HCT116 (cell line): ENCODE measurements around the gene NR1H3. TPM values are rescaled to one million over a fixed set of nuclear protein-coding genes. Genes with fewer than 3 reads are reported as not detected.

Source experiments
- ATAC-seq: fragments of 200-7000 bp; cut with Tn5 transposase; 2 replicates; pipeline ENCODE4 v1.9.1; 2020; ENCODE audit warnings: mild to moderate bottlenecking, moderate library complexity
- BruUV-seq: library from RNA; stranded (reverse); fragments of 400-500 nt; replicated peaks from 2 replicates; lab custom pipeline; 2021; lab: Mats Ljungman, UMichigan
- CTCF ChIA-PET: fragments of 300-600 bp; sonication (Branson Sonifier 250); formaldehyde crosslinking; loops from one replicate; lab custom pipeline; 2021; ENCODE audit warnings: antibody characterized with exemption; lab: Charles Lee
- POLR2A ChIA-PET: fragments of 300-600, 350-600 bp; sonication (Branson Sonifier 250); formaldehyde crosslinking; loops from one replicate; lab custom pipeline; 2021; ENCODE audit warnings: antibody characterized with exemption; lab: Charles Lee
- RAD21 ChIA-PET, 2 experiments: fragments of 300-600 bp; sonication (Branson Sonifier 250); formaldehyde crosslinking; loops; one replicate each; lab custom pipeline; 2023; ENCODE audit warnings: low total read pairs in 2 of 2; ENCODE audit not compliant: uncharacterized antibody in 2 of 2, unreplicated experiment in 2 of 2, low non-redundant PET in 1 of 2; lab: Charles Lee
- DNase-seq: peaks from one replicate; pipeline ENCODE4 v3.0.0-alpha.2; 2010; ENCODE audit warnings: low read depth, low spot score
- H2AFZ ChIP-seq: fragments of 200-600 bp; shearing (Covaris generic), sonication (generic); 2 replicates; pipeline ENCODE4 v1.6.1; 2017; ENCODE audit warnings: low read depth, mixed run types, mixed read lengths, antibody characterized with exemption, low read length; ENCODE audit not compliant: poor library complexity, severe bottlenecking
- H3K27ac ChIP-seq: 2 replicates; pipeline ENCODE4 v1.5.1; 2012; ENCODE audit warnings: low read depth, low read length
- H3K27me3 ChIP-seq: fragments of 200-600 bp; sonication (generic); 2 replicates; pipeline ENCODE4 v1.6.1; 2016; ENCODE audit warnings: mixed run types, low read length, mixed read lengths; ENCODE audit not compliant: insufficient read depth
- H3K36me3 ChIP-seq, 2 experiments: fragments of 200-500 bp in 1 of 2; fragments of 200-600 bp in 1 of 2; sonication (Bioruptor generic) in 1 of 2; sonication (generic) in 1 of 2; 2 replicates each; pipeline versions ENCODE4 v1.5.1 to v1.6.1; 2014 to 2016; ENCODE audit warnings: low read length in 2 of 2, inconsistent platforms in 1 of 2, mixed read lengths in 1 of 2, mixed run types in 1 of 2; ENCODE audit not compliant: insufficient read depth in 2 of 2, control insufficient read depth in 1 of 2
- H3K4me1 ChIP-seq, 2 experiments: fragments of 200-600 bp in 1 of 2; sonication (generic) in 1 of 2; 2 replicates each; pipeline versions ENCODE4 v1.5.1 to v1.6.1; 2012 to 2017; ENCODE audit warnings: low read length in 2 of 2, inconsistent platforms in 1 of 2, mild to moderate bottlenecking in 1 of 2, mixed read lengths in 1 of 2, mixed run types in 1 of 2, moderate library complexity in 1 of 2; ENCODE audit not compliant: insufficient read depth in 2 of 2, control insufficient read depth in 1 of 2
- H3K4me2 ChIP-seq: fragments of 200-600 bp; sonication (generic); 2 replicates; pipeline ENCODE4 v1.6.1; 2017; ENCODE audit warnings: mixed run types, low read length, mixed read lengths
- H3K4me3 ChIP-seq, 2 experiments: fragments of 200-600 bp in 1 of 2; sonication (generic) in 1 of 2; replicated peaks in 1 of 2; 2 replicates each; pipeline ENCODE4 v1.5.1; 2011 to 2016; ENCODE audit warnings: low read length in 2 of 2, control low read depth in 1 of 2, low read depth in 1 of 2, mild to moderate bottlenecking in 1 of 2, mixed read lengths in 1 of 2, mixed run types in 1 of 2
- H3K79me2 ChIP-seq: fragments of 200-600 bp; sonication (generic); 2 replicates; pipeline ENCODE4 v1.6.1; 2017; ENCODE audit warnings: mild to moderate bottlenecking, mixed run types, low read length, moderate library complexity, mixed read lengths; ENCODE audit not compliant: insufficient read depth
- H3K9ac ChIP-seq: fragments of 200-600 bp; sonication (generic); 2 replicates; pipeline ENCODE4 v1.6.1; 2016; ENCODE audit warnings: low read length, mixed read lengths
- H3K9me2 ChIP-seq: fragments of 200-600 bp; sonication (generic), shearing (Covaris generic); 2 replicates; pipeline ENCODE4 v1.6.1; 2017; ENCODE audit warnings: mixed run types, mild to moderate bottlenecking, moderate library complexity; ENCODE audit not compliant: insufficient read depth
- H3K9me3 ChIP-seq, 2 experiments: fragments of 200-500 bp in 1 of 2; fragments of 200-600 bp in 1 of 2; sonication (Bioruptor generic) in 1 of 2; sonication (generic) in 1 of 2; 2 replicates each; pipeline ENCODE4 v1.6.1; 2014 to 2017; ENCODE audit warnings: low read length in 2 of 2, mixed read lengths in 2 of 2, inconsistent platforms in 1 of 2, low read depth in 1 of 2, mild to moderate bottlenecking in 1 of 2, mixed run types in 1 of 2, moderate library complexity in 1 of 2; ENCODE audit not compliant: control insufficient read depth in 1 of 2, insufficient read depth in 1 of 2
- H4K20me1 ChIP-seq: fragments of 200-600 bp; sonication (generic), shearing (Covaris generic); 2 replicates; pipeline ENCODE4 v1.6.1; 2017; ENCODE audit warnings: mixed run types, mild to moderate bottlenecking, moderate library complexity; ENCODE audit not compliant: insufficient read depth
- CEBPB ChIP-seq: IDR thresholded peaks from 2 replicates; pipeline ENCODE4 v1.6.1; 2012; ENCODE audit warnings: low read depth
- EZH2phosphoT487 ChIP-seq: fragments of 200-600 bp; IDR thresholded peaks from 2 replicates; pipeline ENCODE4 v1.6.1; 2018; ENCODE audit warnings: antibody characterized with exemption, borderline replicate concordance
- JUND ChIP-seq: IDR thresholded peaks from 2 replicates; pipeline ENCODE4 v1.6.1; 2012
- POLR2A ChIP-seq: IDR thresholded peaks from 2 replicates; pipeline ENCODE4 v1.7.0; 2011; ENCODE audit warnings: borderline replicate concordance; ENCODE audit not compliant: insufficient read depth, insufficient read length; ENCODE audit errors: extremely low read depth
- SIN3A ChIP-seq: IDR thresholded peaks from 2 replicates; pipeline ENCODE4 v1.6.1; 2012; ENCODE audit warnings: low read depth
- TCF7L2 ChIP-seq: IDR thresholded peaks from 2 replicates; pipeline ENCODE4 v1.7.0; 2011; ENCODE audit warnings: borderline replicate concordance, inconsistent platforms; ENCODE audit not compliant: insufficient read depth, insufficient read length; ENCODE audit errors: extremely low read depth
- YY1 ChIP-seq: IDR thresholded peaks from 2 replicates; pipeline ENCODE4 v1.6.1; 2011; ENCODE audit warnings: low read length, low read depth, moderate library complexity, mild to moderate bottlenecking; ENCODE audit not compliant: insufficient replicate concordance; ENCODE audit errors: extremely low read depth
- intact Hi-C: fragments of 100-400 bp; cut with micrococcal nuclease; formaldehyde crosslinking; loops from 2 replicates; pipeline ENCODE4 v1.10.0; 2022
- total RNA-seq: library from RNA; stranded (reverse); gene quantifications from one replicate; pipeline ENCODE4 v1.2.1, GENCODE V29; 2021; ENCODE audit not compliant: unreplicated experiment
- TF ChIP-seq, protein P1 (sequence below): IDR thresholded peaks from 2 replicates; pipeline ENCODE4 v1.6.1; 2012; ENCODE audit warnings: low read depth
- TF ChIP-seq, protein P2 (sequence below): IDR thresholded peaks from 2 replicates; pipeline ENCODE4 v1.6.1; 2011; ENCODE audit warnings: mild to moderate bottlenecking, low read length, moderate library complexity; ENCODE audit not compliant: insufficient replicate concordance; ENCODE audit errors: extremely low read depth
- TF ChIP-seq, protein P3 (sequence below): IDR thresholded peaks from 2 replicates; pipeline ENCODE4 v1.6.1; 2012

Gene NR1H3
- total RNA-seq, 1 experiment from 2014 or later = 23.5 TPM

DNA sequence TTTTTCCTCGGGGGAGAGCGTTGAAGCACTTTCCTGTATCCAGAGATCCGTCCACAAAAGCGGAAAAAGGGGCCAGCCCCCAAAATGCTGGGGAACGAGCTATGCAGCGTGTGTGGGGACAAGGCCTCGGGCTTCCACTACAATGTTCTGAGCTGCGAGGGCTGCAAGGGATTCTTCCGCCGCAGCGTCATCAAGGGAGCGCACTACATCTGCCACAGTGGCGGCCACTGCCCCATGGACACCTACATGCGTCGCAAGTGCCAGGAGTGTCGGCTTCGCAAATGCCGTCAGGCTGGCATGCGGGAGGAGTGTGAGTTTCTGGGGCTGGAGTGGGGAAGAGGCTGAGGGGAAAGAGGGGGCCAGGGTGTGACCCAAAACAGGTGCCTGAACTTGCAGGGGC is 2.6 kb downstream of the NR1H3 start (continued):
- TF ChIP-seq, protein P1, sequence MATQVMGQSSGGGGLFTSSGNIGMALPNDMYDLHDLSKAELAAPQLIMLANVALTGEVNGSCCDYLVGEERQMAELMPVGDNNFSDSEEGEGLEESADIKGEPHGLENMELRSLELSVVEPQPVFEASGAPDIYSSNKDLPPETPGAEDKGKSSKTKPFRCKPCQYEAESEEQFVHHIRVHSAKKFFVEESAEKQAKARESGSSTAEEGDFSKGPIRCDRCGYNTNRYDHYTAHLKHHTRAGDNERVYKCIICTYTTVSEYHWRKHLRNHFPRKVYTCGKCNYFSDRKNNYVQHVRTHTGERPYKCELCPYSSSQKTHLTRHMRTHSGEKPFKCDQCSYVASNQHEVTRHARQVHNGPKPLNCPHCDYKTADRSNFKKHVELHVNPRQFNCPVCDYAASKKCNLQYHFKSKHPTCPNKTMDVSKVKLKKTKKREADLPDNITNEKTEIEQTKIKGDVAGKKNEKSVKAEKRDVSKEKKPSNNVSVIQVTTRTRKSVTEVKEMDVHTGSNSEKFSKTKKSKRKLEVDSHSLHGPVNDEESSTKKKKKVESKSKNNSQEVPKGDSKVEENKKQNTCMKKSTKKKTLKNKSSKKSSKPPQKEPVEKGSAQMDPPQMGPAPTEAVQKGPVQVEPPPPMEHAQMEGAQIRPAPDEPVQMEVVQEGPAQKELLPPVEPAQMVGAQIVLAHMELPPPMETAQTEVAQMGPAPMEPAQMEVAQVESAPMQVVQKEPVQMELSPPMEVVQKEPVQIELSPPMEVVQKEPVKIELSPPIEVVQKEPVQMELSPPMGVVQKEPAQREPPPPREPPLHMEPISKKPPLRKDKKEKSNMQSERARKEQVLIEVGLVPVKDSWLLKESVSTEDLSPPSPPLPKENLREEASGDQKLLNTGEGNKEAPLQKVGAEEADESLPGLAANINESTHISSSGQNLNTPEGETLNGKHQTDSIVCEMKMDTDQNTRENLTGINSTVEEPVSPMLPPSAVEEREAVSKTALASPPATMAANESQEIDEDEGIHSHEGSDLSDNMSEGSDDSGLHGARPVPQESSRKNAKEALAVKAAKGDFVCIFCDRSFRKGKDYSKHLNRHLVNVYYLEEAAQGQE = no peak
- no peak for TF ChIP-seq POLR2A
- TF ChIP-seq, protein P2, sequence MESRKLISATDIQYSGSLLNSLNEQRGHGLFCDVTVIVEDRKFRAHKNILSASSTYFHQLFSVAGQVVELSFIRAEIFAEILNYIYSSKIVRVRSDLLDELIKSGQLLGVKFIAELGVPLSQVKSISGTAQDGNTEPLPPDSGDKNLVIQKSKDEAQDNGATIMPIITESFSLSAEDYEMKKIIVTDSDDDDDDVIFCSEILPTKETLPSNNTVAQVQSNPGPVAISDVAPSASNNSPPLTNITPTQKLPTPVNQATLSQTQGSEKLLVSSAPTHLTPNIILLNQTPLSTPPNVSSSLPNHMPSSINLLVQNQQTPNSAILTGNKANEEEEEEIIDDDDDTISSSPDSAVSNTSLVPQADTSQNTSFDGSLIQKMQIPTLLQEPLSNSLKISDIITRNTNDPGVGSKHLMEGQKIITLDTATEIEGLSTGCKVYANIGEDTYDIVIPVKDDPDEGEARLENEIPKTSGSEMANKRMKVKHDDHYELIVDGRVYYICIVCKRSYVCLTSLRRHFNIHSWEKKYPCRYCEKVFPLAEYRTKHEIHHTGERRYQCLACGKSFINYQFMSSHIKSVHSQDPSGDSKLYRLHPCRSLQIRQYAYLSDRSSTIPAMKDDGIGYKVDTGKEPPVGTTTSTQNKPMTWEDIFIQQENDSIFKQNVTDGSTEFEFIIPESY = no peak
- no peak for TF ChIP-seq SIN3A
- TF ChIP-seq, all 23 proteins: peak for 0

DNA sequence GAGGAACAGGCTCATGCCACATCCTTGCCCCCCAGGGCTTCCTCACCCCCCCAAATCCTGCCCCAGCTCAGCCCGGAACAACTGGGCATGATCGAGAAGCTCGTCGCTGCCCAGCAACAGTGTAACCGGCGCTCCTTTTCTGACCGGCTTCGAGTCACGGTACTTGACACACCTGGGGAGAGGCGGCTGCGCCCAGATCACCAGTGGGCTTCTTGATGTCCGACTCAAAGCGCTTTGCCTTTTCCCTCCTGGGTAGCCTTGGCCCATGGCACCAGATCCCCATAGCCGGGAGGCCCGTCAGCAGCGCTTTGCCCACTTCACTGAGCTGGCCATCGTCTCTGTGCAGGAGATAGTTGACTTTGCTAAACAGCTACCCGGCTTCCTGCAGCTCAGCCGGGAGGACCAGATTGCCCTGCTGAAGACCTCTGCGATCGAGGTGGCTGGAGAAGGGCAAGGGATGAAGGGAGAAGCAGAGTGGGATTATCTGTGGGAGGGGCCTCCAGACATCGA is 3.5 kb downstream of the NR1H3 start:
- BruUV-seq = no TSS peak
- CTCF ChIA-PET = no interaction called here

More for the DNA sequence above, 3.5 kb downstream of the NR1H3 start:
- ATAC-seq = no peak
- H2AFZ ChIP-seq = no peak overlapping the region
- DNase-seq = no peak
- no peak overlapping the region for H3K4me2 ChIP-seq
- POLR2A ChIA-PET = interaction anchor here (2.4 kb wide), 1 partner anchor 13 kb away, joined by 7 read pairs; the partner anchor contains the start of gene ACP2
- RAD21 ChIA-PET = no interaction called here
- TF ChIP-seq EZH2phosphoT487 (no peak), YY1 (no peak), TCF7L2 (no peak), CEBPB (no peak), JUND (no peak)
- TF ChIP-seq, protein P3, sequence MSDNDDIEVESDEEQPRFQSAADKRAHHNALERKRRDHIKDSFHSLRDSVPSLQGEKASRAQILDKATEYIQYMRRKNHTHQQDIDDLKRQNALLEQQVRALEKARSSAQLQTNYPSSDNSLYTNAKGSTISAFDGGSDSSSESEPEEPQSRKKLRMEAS = no peak
- no peak overlapping the region for H3K9ac ChIP-seq
- H3K36me3 ChIP-seq = no peaks in the 10 kb centered on the region
- H3K79me2 ChIP-seq = no peaks in the 10 kb centered on the region
- no peaks in the 10 kb centered on the region for H3K9me3 ChIP-seq
- H3K27me3 ChIP-seq = no peaks in the 10 kb centered on the region
- no peaks in the 10 kb centered on the region for H3K9me2 ChIP-seq
- H3K4me3 ChIP-seq = no peak overlapping the region
- H3K27ac ChIP-seq = no peak overlapping the region
- H4K20me1 ChIP-seq = no peaks in the 10 kb centered on the region
- intact Hi-C loops = no loop called here
- H3K4me1 ChIP-seq = peaks cover 16 to 26% of the 10 kb centered on the region in 2 experiments
